GM12878 (cell line): Measurements from ENCODE around the gene GOLGA8M. TPM values are rescaled to one million over a fixed set of nuclear protein-coding genes. Genes with fewer than 3 reads are reported as not detected.
"Not testable (repeated sequence)": the region's sequence is repeated elsewhere in the genome, so short reads cannot be mapped to it uniquely, and the experiment has no call there.

Source experiments
- ATAC-seq: fragments of 200-7000 bp; cut with Tn5 transposase; 3 replicates; pipeline ENCODE4 v1.9.1; 2020; ENCODE audit warnings: mild to moderate bottlenecking, moderate library complexity
- BruUV-seq: library from RNA; stranded (reverse); fragments of 400-500 nt; replicated peaks from 2 replicates; lab custom pipeline; 2021; lab: Mats Ljungman, UMichigan
- CTCF ChIA-PET: fragments of 300-600 bp; sonication (Branson Sonifier 250); formaldehyde crosslinking; extraction: SDS; loops from one replicate; lab custom pipeline; 2021; ENCODE audit warnings: inconsistent platforms; lab: Yijun Ruan, JAX
- POLR2A ChIA-PET: fragments of 350-600 bp; formaldehyde crosslinking; extraction: SDS; loops from one replicate; lab custom pipeline; 2021; ENCODE audit warnings: inconsistent platforms; lab: Charles Lee
- RAD21 ChIA-PET: fragments of 300-600 bp; sonication (Branson Sonifier 250); formaldehyde crosslinking; loops from one replicate; lab custom pipeline; 2023; ENCODE audit warnings: antibody characterized with exemption; ENCODE audit not compliant: unreplicated experiment; lab: Charles Lee
- SMC1A ChIA-PET: fragments of 300-600 bp; sonication (Branson Sonifier 250); formaldehyde crosslinking; loops from one replicate; lab custom pipeline; 2023; ENCODE audit not compliant: unreplicated experiment, uncharacterized antibody; lab: Charles Lee
- DNase-seq: peaks from one replicate; pipeline ENCODE4 v3.0.0-alpha.2; 2011; ENCODE audit warnings: low read depth, low spot score
- FAIRE-seq: peaks from 3 replicates; lab custom pipeline; 2011; peaks lifted over from hg19 to GRCh38; lab: Jason Lieb, UNC
- H2AFZ ChIP-seq: 2 replicates; pipeline ENCODE4 v1.6.0; 2011; ENCODE audit warnings: low read depth, low read length, control low read depth; ENCODE audit not compliant: control insufficient read depth
- H3K27ac ChIP-seq: 2 replicates; pipeline ENCODE4 v1.5.1; 2011; ENCODE audit warnings: control low read depth; ENCODE audit not compliant: control insufficient read depth, insufficient read depth
- H3K27me3 ChIP-seq, 2 experiments: replicated peaks in 1 of 2; 2 replicates each; pipeline versions ENCODE4 v1.6.0 to v1.6.1; 2011; ENCODE audit warnings: low read length in 1 of 2; ENCODE audit not compliant: control insufficient read depth in 2 of 2, insufficient read depth in 2 of 2
- H3K36me3 ChIP-seq, 2 experiments: 2 replicates each; pipeline ENCODE4 v1.5.1; 2011; ENCODE audit warnings: low read length in 1 of 2; ENCODE audit not compliant: control insufficient read depth in 2 of 2, insufficient read depth in 2 of 2
- H3K4me1 ChIP-seq: 2 replicates; pipeline ENCODE4 v1.6.1; 2011; ENCODE audit warnings: mild to moderate bottlenecking, low read length, moderate library complexity, mixed read lengths; ENCODE audit not compliant: control insufficient read depth, insufficient read depth
- H3K4me2 ChIP-seq: 2 replicates; pipeline ENCODE4 v1.6.0; 2011; ENCODE audit warnings: control low read depth; ENCODE audit not compliant: control insufficient read depth, insufficient read depth
- H3K4me3 ChIP-seq: fragments of 200-600 bp; sonication (generic); 2 replicates; pipeline ENCODE4 v1.5.1; 2016
- H3K79me2 ChIP-seq: 2 replicates; pipeline ENCODE4 v1.6.0; 2011; ENCODE audit warnings: low read length; ENCODE audit not compliant: control insufficient read depth, insufficient read depth
- H3K9ac ChIP-seq: 2 replicates; pipeline ENCODE4 v1.8.0; 2011; ENCODE audit warnings: low read length, control low read depth, mixed read lengths; ENCODE audit not compliant: control insufficient read depth, insufficient read depth
- H3K9me3 ChIP-seq: replicated peaks from 3 replicates; pipeline ENCODE4 v1.5.1; 2011; ENCODE audit warnings: mild to moderate bottlenecking, low read length; ENCODE audit not compliant: control insufficient read depth, insufficient read depth
- H4K20me1 ChIP-seq: 2 replicates; pipeline ENCODE4 v1.6.0; 2011; ENCODE audit not compliant: control insufficient read depth, insufficient read depth
- WGBS: methylation state at CpG from one replicate; pipeline ENCODE4 v1.1.6; 2016; ENCODE audit warnings: low lambda C conversion rate; ENCODE audit not compliant: insufficient replicate concordance, insufficient coverage; ENCODE audit errors: missing lambda C conversion rate; 5-methylcytosine and 5-hydroxymethylcytosine counted together
- in situ Hi-C: fragments of 300-500 bp; cut with MboI; formaldehyde crosslinking; loops from 9 replicates; pipeline ENCODE4 v1.14.3; 2018; ENCODE audit warnings: mixed read lengths
- intact Hi-C: fragments of 100-400 bp; cut with micrococcal nuclease; formaldehyde crosslinking; loops from one replicate; pipeline ENCODE4 v1.14.2; 2022; ENCODE audit not compliant: unreplicated experiment
- polyA plus RNA-seq, 11 experiments: library from polyadenylated mRNA; depleted of rRNA in 4 of 11; unstranded in 6 of 11; stranded (reverse) in 5 of 11; fragments of >200 nt; fragmentation: Nextera tagmentation in 4 of 11; fragmentation: Illumina TruSeq in 1 of 11; extraction: Ambion mirVana in 4 of 11; extraction: Trizol in 1 of 11; gene quantifications; 1 replicate in 1 of 11; 2 replicates in 10 of 11; pipeline versions ENCODE4 v1.2.1 to v1.2.3, GENCODE V29; 2011 to 2016; ENCODE audit warnings: inconsistent platforms in 2 of 11, missing spikeins in 2 of 11, low read depth in 1 of 11
- total RNA-seq, 4 experiments: library from RNA; depleted of rRNA in 3 of 4; stranded (reverse); fragments of >200 nt in 3 of 4; fragmentation: Illumina TruSeq in 1 of 4; extraction: Trizol in 1 of 4; gene quantifications; 2 replicates each; pipeline versions ENCODE4 v1.2.1 to v1.2.3, GENCODE V29; 2013 to 2021

Gene GOLGA8M
- total and polyA plus RNA-seq, 10 of the 15 experiments (the other 5 are each of a cell fraction or from before 2014, with no cell fraction given): 0.08 TPM; not detected in 9

- H3K4me1 ChIP-seq, H3K4me2 ChIP-seq, H2AFZ ChIP-seq, intact Hi-C loops, DNase-seq, SMC1A ChIA-PET, RAD21 ChIA-PET, H3K9ac ChIP-seq, BruUV-seq, H4K20me1 ChIP-seq, H3K9me3 ChIP-seq, CTCF ChIA-PET, H3K27me3 ChIP-seq, H3K36me3 ChIP-seq, H3K4me3 ChIP-seq, H3K79me2 ChIP-seq, in situ Hi-C loops, ATAC-seq, H3K27ac ChIP-seq, FAIRE-seq, POLR2A ChIA-PET: not testable (repeated sequence)
- WGBS: 40% methylated on average over 7 of the region's 9 CpGs
Measured at GRCh38 chr15:28703927-28704326, 8.3 kb downstream of the GOLGA8M start.

DNA sequence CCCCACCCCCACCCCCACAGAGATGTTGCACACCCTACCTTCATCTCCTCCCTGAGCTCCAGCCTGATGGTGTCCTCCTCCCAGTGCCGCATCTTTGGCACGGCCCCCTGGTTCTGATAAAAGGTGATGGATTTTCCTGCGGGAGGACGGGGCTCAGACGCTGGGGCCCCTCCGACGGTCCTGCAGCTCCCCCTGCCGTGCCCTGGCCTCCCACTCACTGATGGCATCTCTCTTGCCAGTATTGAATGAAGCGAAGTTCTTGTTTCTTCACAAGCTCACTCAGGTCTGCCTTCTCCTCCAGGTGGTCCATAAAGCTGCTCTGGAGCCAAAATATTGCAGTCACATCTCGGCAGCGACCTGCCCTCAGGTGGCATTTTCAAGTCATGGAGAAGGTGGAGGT is 9.8 kb downstream of the GOLGA8M start:
- H3K79me2 ChIP-seq, H4K20me1 ChIP-seq, BruUV-seq, H3K9me3 ChIP-seq, H3K4me1 ChIP-seq, DNase-seq, POLR2A ChIA-PET, intact Hi-C loops, FAIRE-seq, in situ Hi-C loops, H3K9ac ChIP-seq, RAD21 ChIA-PET, ATAC-seq, H3K4me2 ChIP-seq, H3K36me3 ChIP-seq, SMC1A ChIA-PET, H3K27ac ChIP-seq, H3K27me3 ChIP-seq, CTCF ChIA-PET, H3K4me3 ChIP-seq, H2AFZ ChIP-seq: not testable (repeated sequence)
- 67% methylated on average over 6 of the region's 11 CpGs for WGBS

- DNase-seq, H3K27ac ChIP-seq, H3K4me2 ChIP-seq, ATAC-seq, H3K4me1 ChIP-seq, SMC1A ChIA-PET, BruUV-seq, H3K27me3 ChIP-seq, H2AFZ ChIP-seq, H3K9me3 ChIP-seq, CTCF ChIA-PET, POLR2A ChIA-PET, H4K20me1 ChIP-seq, H3K79me2 ChIP-seq, H3K4me3 ChIP-seq, FAIRE-seq, RAD21 ChIA-PET, intact Hi-C loops, in situ Hi-C loops, H3K9ac ChIP-seq, H3K36me3 ChIP-seq: not testable (repeated sequence)
- WGBS: 81% methylated on average over 24 of the region's 26 CpGs
Measured at GRCh38 chr15:28694006-28694751, 18.0 kb downstream of the GOLGA8M start.

- DNase-seq, in situ Hi-C loops, H3K4me1 ChIP-seq, H4K20me1 ChIP-seq, H3K79me2 ChIP-seq, CTCF ChIA-PET, SMC1A ChIA-PET, H3K4me2 ChIP-seq, H3K9me3 ChIP-seq, ATAC-seq, H2AFZ ChIP-seq, intact Hi-C loops, H3K27me3 ChIP-seq, POLR2A ChIA-PET, BruUV-seq, H3K27ac ChIP-seq, RAD21 ChIA-PET, FAIRE-seq, H3K36me3 ChIP-seq, H3K9ac ChIP-seq, H3K4me3 ChIP-seq: not testable (repeated sequence)
- WGBS: 98% methylated on average over 7 of the region's 14 CpGs
Measured at GRCh38 chr15:28693021-28693420, 19.2 kb downstream of the GOLGA8M start.
